ENCODE data around the gene SGMS1.

DNA sequence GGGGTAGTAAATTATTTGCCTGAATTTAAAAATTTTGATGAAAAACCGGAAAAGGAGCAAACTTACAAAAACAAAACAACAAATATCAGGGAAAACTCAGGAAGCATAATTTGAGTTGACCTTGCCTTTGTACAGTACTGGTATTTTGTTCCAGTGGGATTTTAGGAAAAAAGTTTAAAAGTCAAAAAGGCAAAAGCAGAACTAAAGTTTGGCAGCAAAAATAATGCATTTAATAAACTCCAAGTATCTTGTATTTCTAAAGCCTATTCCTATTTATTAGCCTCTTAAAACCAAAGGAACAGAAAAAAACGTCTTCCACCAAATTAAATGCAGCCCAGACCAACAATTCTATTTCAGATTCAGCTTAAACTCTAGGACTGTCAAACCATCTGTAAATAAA is 281.8 kb downstream of the SGMS1 start:
- TF ChIP-seq, protein P1, sequence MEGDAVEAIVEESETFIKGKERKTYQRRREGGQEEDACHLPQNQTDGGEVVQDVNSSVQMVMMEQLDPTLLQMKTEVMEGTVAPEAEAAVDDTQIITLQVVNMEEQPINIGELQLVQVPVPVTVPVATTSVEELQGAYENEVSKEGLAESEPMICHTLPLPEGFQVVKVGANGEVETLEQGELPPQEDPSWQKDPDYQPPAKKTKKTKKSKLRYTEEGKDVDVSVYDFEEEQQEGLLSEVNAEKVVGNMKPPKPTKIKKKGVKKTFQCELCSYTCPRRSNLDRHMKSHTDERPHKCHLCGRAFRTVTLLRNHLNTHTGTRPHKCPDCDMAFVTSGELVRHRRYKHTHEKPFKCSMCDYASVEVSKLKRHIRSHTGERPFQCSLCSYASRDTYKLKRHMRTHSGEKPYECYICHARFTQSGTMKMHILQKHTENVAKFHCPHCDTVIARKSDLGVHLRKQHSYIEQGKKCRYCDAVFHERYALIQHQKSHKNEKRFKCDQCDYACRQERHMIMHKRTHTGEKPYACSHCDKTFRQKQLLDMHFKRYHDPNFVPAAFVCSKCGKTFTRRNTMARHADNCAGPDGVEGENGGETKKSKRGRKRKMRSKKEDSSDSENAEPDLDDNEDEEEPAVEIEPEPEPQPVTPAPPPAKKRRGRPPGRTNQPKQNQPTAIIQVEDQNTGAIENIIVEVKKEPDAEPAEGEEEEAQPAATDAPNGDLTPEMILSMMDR (IDR thresholded peaks at IDR 0.05) = no peak
- TF ChIP-seq EZH2phosphoT487 (IDR thresholded peaks at IDR 0.05) (no peak), EZH2 (IDR thresholded peaks at IDR 0.05) (no peak)

All from neural progenitor cell (in vitro differentiated cells).